ENCODE measurements around the gene RALBP1.

RALBP1 gene

GRCh38 chr18:9507565-9508088, 32.3 kb downstream of the RALBP1 start:
- Mint-ChIP-seq H3K27ac (no peak overlapping the region), H3K4me1 (no peaks in the 10 kb centered on the region), H3K9me3 (peaks cover 24% of the 10 kb centered on the region), H3K4me3 (no peak overlapping the region), H3K36me3 (ENCODE audit: low read depth) (peaks cover 43% of the 10 kb centered on the region), H3K27me3 (ENCODE audit: low read depth) (no peaks in the 10 kb centered on the region)
- TF ChIP-seq CTCF (IDR thresholded peaks at IDR 0.05; ENCODE audit: unreplicated experiment in 3 of 3), result no peak

- no peaks in the 10 kb centered on the region for H3K4me1 Mint-ChIP-seq
- no peak for TF ChIP-seq CTCF (IDR thresholded peaks at IDR 0.05; ENCODE audit: unreplicated experiment in 3 of 3)
- no peaks in the 10 kb centered on the region for H3K27me3 Mint-ChIP-seq (ENCODE audit: low read depth)
- no peak overlapping the region for H3K4me3 Mint-ChIP-seq
- H3K9me3 Mint-ChIP-seq, result peaks cover 15% of the 10 kb centered on the region
- H3K27ac Mint-ChIP-seq, result no peak overlapping the region
- H3K36me3 Mint-ChIP-seq (ENCODE audit: low read depth), result peaks cover 38% of the 10 kb centered on the region
Observed at GRCh38 chr18:9508446-9509025, 33.2 kb downstream of the RALBP1 start.

GRCh38 chr18:9513971-9514512, 38.7 kb downstream of the RALBP1 start:
- Mint-ChIP-seq H3K4me3 (no peak overlapping the region), H3K9me3 (no peaks in the 10 kb centered on the region), H3K4me1 (no peaks in the 10 kb centered on the region), H3K27ac (no peak overlapping the region), H3K36me3 (ENCODE audit: low read depth) (peaks cover 19% of the 10 kb centered on the region), H3K27me3 (ENCODE audit: low read depth) (no peaks in the 10 kb centered on the region)
- TF ChIP-seq CTCF (IDR thresholded peaks at IDR 0.05; ENCODE audit: unreplicated experiment in 3 of 3), result no peak

GRCh38 chr18:9516437-9517064, 41.2 kb downstream of the RALBP1 start:
- Mint-ChIP-seq H3K9me3 (no peaks in the 10 kb centered on the region), H3K36me3 (ENCODE audit: low read depth) (peaks cover 25% of the 10 kb centered on the region), H3K4me3 (no peak overlapping the region), H3K4me1 (no peaks in the 10 kb centered on the region), H3K27ac (peak overlapping the region in 2 of 3 experiments; percentile 39 to 76), H3K27me3 (ENCODE audit: low read depth) (no peaks in the 10 kb centered on the region)
- peak; percentile 80 to 92 (median 88) for TF ChIP-seq CTCF (IDR thresholded peaks at IDR 0.05; ENCODE audit: unreplicated experiment in 3 of 3)

GRCh38 chr18:9517869-9518268, 42.6 kb downstream of the RALBP1 start:
- Mint-ChIP-seq H3K27ac (no peak overlapping the region), H3K4me1 (no peaks in the 10 kb centered on the region), H3K9me3 (no peaks in the 10 kb centered on the region), H3K36me3 (ENCODE audit: low read depth) (peaks cover 32% of the 10 kb centered on the region), H3K4me3 (no peak overlapping the region), H3K27me3 (ENCODE audit: low read depth) (no peaks in the 10 kb centered on the region)
- TF ChIP-seq CTCF (IDR thresholded peaks at IDR 0.05; ENCODE audit: unreplicated experiment in 3 of 3), result no peak

Data from nephron (organoid).